ENCODE measurements around the gene LRRC56. TPM values are rescaled to one million over a fixed set of nuclear protein-coding genes. Genes with fewer than 3 reads are reported as not detected.

Gene LRRC56
- 0.86 TPM for polyA plus RNA-seq (2013, experiment 1 of 2; ENCODE audit: insufficient read length)
- 0.85 TPM for polyA plus RNA-seq (2013, experiment 2 of 2; ENCODE audit: insufficient read length)

DNA sequence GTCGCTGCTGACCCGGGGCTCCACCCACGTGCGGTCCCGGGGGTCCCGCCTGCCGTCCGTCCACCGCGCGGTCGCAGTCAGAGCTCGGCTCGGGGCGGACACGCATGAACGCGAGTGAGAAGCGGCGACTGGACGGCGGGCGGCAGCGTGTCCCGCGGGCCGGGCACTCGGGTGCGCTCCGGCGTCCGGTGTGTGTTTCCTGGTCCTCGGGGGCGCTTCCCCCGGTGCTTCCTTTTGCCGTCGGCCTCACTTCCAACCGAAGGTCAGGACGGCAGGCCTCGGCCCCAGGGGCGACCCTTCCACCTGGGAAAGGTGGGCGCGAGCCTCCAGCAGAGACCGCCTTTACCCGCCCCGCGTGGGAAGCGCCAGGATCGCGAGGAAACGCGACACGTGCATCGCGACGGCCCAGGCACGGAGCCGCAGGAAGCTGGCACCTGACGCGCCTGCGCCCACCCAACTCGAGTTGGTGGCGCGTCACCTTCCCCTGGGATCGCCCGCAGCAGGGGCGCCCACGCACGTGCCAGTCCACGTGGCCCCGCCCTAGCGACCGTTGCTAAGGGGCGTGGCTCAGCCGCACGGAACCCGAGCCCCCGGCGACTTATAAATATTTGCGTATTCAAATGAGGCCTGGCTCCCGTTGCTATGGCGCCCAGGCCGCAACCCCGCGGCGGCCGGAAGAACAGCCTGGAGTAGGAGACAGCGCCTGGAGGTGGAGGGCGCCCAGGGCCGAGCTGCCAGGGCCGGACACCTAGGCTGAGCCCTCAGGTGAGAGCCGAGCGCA is at the start of gene LRRC56:
Gene LRRC56, plus strand, starts transcription at position 687 of the 781 bp plus-strand sequence. CDS start 3,158 bp downstream, outside the sequence.
- peak; percentile 81 for DNase-seq

DNA sequence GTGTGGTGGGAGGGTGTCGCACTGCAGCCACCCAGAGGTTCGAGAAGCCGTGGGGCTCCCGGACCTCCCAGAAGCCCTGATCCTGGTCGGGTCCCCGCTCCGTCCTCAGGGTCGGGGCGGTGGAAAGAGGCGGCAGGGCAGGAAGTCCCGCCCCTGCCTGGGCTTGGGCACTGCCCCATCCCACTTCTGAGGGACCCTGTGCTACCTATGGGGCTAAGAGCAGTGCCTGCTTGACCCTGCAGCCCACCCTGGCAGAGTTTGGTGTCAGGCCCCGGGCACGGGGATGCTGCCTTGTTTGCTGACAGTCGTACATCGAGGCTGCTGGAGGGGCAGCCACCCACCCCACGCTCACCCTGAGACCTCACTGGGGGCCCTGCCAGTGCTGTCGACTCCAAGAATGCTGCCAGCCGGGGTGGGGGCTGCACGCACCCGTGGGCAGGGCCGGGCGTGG is 49.7 kb upstream of the LRRC56 start:
- no peak for DNase-seq

DNA sequence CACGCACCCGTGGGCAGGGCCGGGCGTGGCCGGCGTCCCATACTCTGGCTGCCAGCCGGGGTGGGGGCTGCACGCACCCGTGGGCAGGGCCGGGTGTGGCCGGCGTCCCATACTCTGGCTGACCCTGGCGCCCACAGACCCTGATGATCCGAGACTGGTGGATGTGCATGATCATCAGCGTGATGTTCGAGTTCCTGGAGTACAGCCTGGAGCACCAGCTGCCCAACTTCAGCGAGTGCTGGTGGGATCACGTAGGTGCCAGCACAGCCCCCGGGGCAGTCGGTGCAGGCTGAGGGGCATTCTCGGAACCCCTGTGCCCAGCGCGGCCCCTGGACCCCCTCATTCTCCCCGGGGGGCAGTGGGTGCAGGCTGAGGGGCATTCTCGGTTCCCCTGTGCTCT is 49.3 kb upstream of the LRRC56 start:
- DNase-seq: no peak

GRCh38 chr11:488579-488978 is 48.7 kb upstream of the LRRC56 start:
- DNase-seq: no peak

DNA sequence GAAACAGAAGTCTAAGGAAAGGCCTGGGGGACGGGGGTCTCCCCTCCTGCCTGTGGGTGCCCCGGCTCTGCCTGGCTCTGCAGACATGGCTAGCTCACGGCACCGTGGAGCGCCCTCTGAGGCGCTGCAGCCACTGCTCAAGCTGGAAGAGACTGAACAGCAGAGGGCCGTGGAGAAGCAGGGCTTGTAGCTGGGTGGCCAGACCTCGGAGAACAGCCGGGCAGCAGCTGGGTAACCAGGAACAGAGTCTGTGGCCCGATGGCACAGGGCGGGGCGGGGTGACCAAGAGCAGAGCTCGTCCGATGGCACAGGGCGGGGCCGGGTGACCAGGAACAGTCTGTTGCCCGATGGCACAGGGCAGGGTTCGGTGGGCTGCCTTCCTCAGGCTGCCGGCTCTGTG is 48.3 kb upstream of the LRRC56 start:
- no peak for DNase-seq

DNA sequence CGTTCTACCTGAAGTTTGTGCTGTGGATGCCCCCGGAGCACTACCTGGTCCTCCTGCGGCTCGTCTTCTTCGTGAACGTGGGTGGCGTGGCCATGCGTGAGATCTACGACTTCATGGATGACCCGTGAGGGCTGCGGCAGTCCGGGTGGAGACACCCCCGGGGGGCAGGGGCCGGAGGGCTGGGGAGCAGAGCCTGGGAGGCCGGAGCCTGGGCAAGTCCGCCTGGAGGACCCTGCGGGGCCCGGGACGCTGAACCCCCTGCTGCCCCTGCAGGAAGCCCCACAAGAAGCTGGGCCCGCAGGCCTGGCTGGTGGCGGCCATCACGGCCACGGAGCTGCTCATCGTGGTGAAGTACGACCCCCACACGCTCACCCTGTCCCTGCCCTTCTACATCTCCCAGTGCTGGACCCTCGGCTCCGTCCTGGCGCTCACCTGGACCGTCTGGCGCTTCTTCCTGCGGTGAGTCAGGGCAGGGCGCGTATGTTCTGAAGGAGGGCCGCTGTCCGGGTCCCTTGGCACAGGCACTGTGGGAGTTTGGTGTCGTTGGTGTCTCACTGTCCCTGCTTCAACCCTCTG is 47.6 kb upstream of the LRRC56 start:
- DNase-seq: no peak

- no peak for DNase-seq
Measured at GRCh38 chr11:490186-490929, 47.0 kb upstream of the LRRC56 start.

DNA sequence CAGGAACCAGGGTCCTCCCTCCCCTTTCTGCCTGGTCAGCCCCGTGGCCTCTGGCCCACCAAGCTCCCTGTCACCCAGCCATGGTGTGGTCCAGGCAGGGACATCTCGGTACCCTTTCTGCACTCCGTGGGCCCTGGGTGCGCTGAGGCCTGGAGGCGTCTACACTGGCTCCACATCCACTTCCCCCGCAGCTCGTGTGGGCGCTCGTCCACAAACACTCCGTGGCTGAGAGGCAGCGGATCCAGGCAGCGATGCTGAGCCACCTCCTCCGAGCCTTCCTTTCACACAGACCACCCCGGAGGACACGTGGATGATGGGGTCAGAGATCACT is 46.4 kb upstream of the LRRC56 start:
- no peak for DNase-seq

DNA sequence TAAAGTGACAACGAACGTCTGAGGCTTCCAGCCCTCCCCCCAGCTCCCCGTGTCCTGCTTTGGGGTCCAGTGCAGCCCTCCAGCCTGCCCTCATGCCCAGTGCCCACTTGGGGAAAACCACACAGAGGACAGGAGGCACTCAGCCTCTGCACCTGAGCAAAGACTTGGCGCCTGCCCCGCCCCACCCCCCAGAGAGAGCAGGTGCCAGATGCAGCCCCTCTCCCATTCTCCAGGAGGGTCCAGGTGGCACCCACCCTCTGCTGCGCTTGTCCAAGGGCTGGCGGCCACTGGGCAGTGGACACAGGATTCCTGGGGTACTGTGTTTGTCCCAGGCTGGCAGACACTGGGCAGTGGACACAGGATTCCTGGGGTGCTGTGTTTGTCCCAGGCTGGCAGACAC is 46.0 kb upstream of the LRRC56 start:
- no peak for DNase-seq

GRCh38 chr11:492427-493226 is 44.7 kb upstream of the LRRC56 start:
- DNase-seq: no peak

- DNase-seq: no peak
Measured at GRCh38 chr11:494761-495536, 42.4 kb upstream of the LRRC56 start.

- no peak for DNase-seq
Measured at GRCh38 chr11:495537-495931, 41.8 kb upstream of the LRRC56 start.

DNA sequence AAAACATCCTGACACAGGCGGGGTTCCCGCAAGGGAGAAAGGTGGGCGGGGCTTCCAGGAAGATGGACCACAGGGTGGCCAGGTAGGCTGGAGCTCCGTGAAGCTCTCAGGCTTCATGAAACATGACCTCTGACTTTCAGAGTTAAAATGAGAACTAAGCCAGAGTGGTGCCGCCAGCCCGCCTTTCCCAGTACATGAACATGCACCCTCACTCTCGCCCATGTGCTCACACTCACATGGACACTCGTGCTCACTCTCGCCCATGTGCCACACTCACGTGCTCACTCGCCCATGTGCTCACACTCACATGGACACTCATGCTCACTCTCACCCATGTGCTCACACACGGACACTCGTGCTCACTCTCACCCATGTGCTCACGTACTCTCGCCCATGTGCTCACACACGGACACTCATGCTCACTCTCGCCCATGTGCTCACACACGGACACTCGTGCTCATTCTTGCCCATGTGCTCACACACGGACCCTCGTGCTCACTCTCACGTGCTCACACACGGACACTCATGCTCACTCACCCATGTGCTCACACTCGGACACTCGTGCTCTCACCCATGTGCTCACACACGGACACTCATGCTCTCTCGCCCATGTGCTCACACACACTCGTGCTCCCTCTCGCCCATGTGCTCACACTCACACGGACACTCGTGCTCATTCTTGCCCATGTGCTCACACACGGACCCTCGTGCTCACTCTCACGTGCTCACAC is 40.3 kb upstream of the LRRC56 start:
- DNase-seq: no peak

GRCh38 chr11:497565-498296 is 39.6 kb upstream of the LRRC56 start:
- DNase-seq: no peak

DNA sequence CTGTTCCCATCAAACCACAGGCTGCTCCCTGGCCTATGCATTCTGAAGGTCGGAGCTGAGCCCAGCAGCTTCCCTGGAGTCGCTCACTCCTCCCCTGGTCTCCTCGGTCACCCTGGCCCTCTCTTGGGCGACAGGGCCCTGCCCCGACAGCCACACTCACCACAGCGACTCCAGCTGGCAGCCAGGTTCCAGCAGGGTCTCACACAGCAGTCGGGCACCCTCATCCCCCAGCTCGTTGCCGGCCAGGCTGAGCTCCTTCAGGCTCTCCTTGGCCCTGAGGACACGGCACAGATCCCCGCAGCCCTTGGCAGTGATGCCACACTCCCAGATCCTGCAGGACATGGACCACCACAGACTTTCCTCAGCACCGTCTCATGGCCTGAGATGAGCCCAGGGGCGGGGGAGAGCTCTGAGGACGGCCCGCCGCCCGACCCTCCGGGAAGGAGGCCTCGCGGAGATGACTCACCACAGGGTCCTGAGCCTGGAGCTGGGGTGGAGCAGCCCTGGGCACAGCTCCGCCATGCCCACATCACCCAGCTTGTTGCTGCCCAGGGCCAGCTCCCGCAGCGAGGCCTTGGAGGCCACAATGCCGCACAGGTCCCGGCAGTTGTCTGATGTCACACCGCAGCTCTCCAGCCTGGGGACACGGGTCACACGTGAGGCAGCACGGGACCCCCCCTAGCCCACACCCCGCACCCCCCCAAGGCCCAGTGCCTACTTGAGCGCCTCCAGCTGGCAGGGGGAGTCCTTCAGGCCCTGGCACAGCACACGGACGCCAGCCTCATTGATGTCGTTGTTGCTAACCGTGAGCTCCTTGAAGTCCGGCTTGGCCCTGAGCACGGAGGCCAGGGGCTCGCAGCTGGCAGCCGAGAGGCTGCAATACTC is 38.8 kb upstream of the LRRC56 start:
- no peak for DNase-seq

GRCh38 chr11:499201-500076 is 37.9 kb upstream of the LRRC56 start:
- no peak for DNase-seq

GRCh38 chr11:501001-501682 is 36.2 kb upstream of the LRRC56 start:
- no peak for DNase-seq

Measured in fibroblast of skin of back (primary cell).